SJSA1 (cell line): ENCODE measurements around the gene DHRS12. TPM values are rescaled to one million over a fixed set of nuclear protein-coding genes. Genes with fewer than 3 reads are reported as not detected.
A peak's percentile ranks its signal among the peaks of the same experiment; 100 is the strongest.

ENCODE experiments used
- DNase-seq, 2 experiments: peaks; one replicate each; pipeline ENCODE4 v3.0.0-alpha.2; 2015 to 2020; ENCODE audit warnings: low spot score in 2 of 2, low read depth in 1 of 2
- H3K27ac ChIP-seq: fragments of 250-450 bp; sonication (Bioruptor Pico); 2 replicates; pipeline ENCODE4 v1.5.1; 2020; ENCODE audit warnings: mild to moderate bottlenecking, moderate library complexity
- H3K27me3 ChIP-seq: fragments of 250-450 bp; sonication (Bioruptor Pico); replicated peaks from 2 replicates; pipeline ENCODE4 v1.5.1; 2020; ENCODE audit warnings: mild to moderate bottlenecking, moderate library complexity
- H3K36me3 ChIP-seq: fragments of 250-450 bp; sonication (Bioruptor Pico); 2 replicates; pipeline ENCODE4 v1.5.1; 2020; ENCODE audit warnings: mild to moderate bottlenecking
- H3K4me1 ChIP-seq: fragments of 250-450 bp; sonication (Bioruptor Pico); replicated peaks from 2 replicates; pipeline ENCODE4 v1.6.1; 2021; ENCODE audit warnings: mild to moderate bottlenecking
- H3K4me3 ChIP-seq: fragments of 250-450 bp; sonication (Bioruptor Pico); 2 replicates; pipeline ENCODE4 v1.5.1; 2020; ENCODE audit warnings: mild to moderate bottlenecking
- H3K9me3 ChIP-seq: fragments of 250-450 bp; sonication (Bioruptor Pico); replicated peaks from 2 replicates; pipeline ENCODE4 v1.5.1; 2020; ENCODE audit warnings: mild to moderate bottlenecking
- total RNA-seq: library from RNA; depleted of rRNA; stranded (reverse); fragments of >200 nt; shearing (Covaris generic); gene quantifications from 2 replicates; pipeline ENCODE4 v1.2.3, GENCODE V29; 2014

The DHRS12 gene
- total RNA-seq, 1 experiment from 2014 or later, result 5.9 TPM

GRCh38 chr13:51795419-51795818 lies 8.5 kb downstream of the DHRS12 start:
- no peak for DNase-seq
- Histone ChIP-seq H3K9me3 (no peaks in the 10 kb centered on the region), H3K4me1 (peaks cover 14% of the 10 kb centered on the region), H3K36me3 (no peaks in the 10 kb centered on the region), H3K27me3 (no peaks in the 10 kb centered on the region), H3K4me3 (no peak overlapping the region), H3K27ac (no peak overlapping the region)

DNA sequence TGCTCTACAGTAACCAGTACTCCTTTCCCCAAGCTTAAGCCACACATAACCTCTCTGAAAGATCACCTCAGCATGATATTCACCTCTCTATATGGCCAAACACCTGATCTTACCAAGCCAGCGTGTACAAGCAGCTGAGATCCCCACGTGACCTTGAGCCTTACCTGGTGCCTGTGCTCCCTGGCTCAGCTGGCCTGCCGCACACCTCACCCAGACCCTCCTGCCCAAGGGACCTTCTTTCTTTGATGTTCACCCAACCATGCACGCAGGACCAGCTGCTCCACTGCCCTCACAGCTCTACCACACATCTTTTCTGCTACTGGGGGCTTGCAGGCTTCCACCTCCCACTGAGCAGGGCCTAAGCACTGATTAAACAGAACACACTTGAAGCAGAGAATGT lies 9.0 kb downstream of the DHRS12 start:
- Histone ChIP-seq H3K27me3 (no peaks in the 10 kb centered on the region), H3K4me1 (peaks cover 14% of the 10 kb centered on the region)
- no peak for DNase-seq

DNA sequence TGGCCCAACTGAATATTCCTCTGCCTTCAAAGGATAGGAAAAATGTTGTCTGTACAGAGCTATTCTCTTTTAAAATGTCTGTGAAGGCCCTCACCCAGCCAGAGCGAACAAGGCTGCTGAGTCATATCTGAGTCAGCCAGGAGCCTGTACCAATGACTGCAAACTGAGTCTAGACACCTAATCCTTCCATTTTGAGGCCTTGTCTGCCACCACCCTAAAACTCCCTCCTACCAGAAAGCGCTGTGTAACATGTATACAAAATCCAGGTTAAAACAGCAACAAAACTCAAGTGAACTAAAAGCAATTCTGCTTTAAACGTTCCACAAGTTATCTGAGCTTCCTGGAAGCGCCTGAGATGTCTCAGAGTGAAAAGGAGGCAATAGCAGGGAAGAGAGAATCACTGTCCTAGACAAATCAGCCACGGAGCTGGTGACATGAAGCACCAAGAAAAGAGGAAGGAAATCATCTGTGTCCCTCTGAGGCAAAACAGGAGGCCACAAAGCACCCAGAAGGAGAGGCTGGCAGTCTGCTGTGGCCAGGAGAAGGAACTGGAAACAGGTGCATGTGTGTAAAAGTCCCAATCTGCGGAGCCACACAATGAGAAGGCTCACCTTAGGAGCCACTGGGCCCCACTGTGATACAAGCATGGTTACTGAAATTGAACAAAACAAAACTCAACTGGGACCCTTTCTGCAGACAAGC lies 10.2 kb downstream of the DHRS12 start:
- no peak overlapping the region for H3K4me3 ChIP-seq
- peak overlapping the region; percentile 29 for H3K27ac ChIP-seq
- no peaks in the 10 kb centered on the region for H3K9me3 ChIP-seq
- no peaks in the 10 kb centered on the region for H3K27me3 ChIP-seq
- H3K36me3 ChIP-seq, result no peaks in the 10 kb centered on the region
- peak; percentile 57 to 77 for DNase-seq
- peaks cover 14% of the 10 kb centered on the region for H3K4me1 ChIP-seq

More for the DNA sequence above, 9.0 kb downstream of the DHRS12 start:
- H3K9me3 ChIP-seq, result no peaks in the 10 kb centered on the region
- no peak overlapping the region for H3K27ac ChIP-seq
- no peak overlapping the region for H3K4me3 ChIP-seq
- H3K36me3 ChIP-seq, result no peaks in the 10 kb centered on the region

DNA sequence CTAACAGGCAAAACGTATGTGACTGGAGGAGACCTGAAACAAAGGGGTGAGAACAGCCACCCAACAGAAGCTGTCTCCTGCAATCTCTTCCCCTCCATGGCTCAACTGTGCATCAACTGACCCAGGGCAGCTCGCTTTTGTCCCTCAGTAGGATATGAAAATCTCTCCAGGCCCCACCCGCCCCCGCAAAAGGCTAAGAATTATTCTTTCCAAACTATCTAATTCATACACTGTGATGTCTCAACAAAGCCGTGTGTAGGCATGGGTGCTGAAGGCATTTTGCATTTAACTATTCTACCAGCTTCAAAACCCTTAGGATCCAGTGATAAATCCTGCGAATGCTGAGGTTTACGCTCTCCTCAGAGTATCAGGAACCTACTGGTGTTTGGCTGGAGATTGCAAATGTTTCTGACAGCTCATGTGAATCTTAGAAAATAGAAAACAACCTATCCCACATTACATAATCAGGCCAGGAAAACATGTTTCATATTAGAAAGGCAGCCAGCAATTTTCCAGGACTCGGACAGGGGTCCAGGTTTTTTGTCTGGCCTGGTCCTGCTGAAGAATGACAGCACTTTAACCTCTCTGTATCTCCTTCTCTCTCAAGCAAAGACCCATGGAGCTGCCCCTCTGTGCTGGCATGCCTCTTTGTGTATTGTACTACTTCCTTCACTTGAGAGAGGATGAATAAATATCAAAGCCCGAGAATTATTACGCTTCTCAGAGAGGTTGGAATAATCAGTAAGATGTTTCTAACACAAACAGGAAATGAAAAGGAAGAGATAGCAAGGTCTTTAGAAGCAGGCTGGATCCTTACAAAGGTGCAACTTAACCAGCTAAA lies 17.3 kb downstream of the DHRS12 start:
- H3K9me3 ChIP-seq, result no peaks in the 10 kb centered on the region
- no peak overlapping the region for H3K27ac ChIP-seq
- no peaks in the 10 kb centered on the region for H3K27me3 ChIP-seq
- H3K4me3 ChIP-seq, result no peak overlapping the region
- DNase-seq, result no peak
- H3K36me3 ChIP-seq, result no peaks in the 10 kb centered on the region
- no peaks in the 10 kb centered on the region for H3K4me1 ChIP-seq

- Histone ChIP-seq H3K27ac (no peak overlapping the region), H3K4me1 (no peaks in the 10 kb centered on the region), H3K9me3 (no peaks in the 10 kb centered on the region), H3K4me3 (no peak overlapping the region), H3K27me3 (no peaks in the 10 kb centered on the region), H3K36me3 (no peaks in the 10 kb centered on the region)
- no peak for DNase-seq
These were observed 18.1 kb downstream of the DHRS12 start for GRCh38 chr13:51785712-51786424.

DNA sequence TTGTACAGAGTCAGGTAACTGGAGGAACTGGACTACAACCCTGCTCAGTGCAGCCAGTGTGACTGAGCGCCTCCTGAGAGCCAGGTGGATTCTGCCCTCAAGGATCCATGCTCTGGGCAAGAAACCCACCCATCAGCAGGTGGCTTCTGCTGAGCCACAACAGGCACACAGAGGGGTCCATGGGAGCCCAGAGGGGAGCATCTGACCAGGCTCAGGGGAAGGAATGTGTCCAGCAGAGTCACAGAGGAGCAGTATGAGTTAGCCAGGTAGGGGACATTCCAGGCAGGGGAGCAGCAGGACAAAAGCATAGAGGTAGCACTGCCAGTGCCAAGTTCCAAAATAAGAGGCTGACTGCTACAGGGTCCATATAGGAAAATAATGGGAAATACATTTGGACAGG lies 19.9 kb downstream of the DHRS12 start:
- H3K27me3 ChIP-seq, result no peaks in the 10 kb centered on the region
- H3K9me3 ChIP-seq, result no peaks in the 10 kb centered on the region
- no peak for DNase-seq
- H3K4me1 ChIP-seq, result no peaks in the 10 kb centered on the region
- no peaks in the 10 kb centered on the region for H3K36me3 ChIP-seq
- no peak overlapping the region for H3K4me3 ChIP-seq
- no peak overlapping the region for H3K27ac ChIP-seq

- no peak overlapping the region for H3K4me3 ChIP-seq
- no peaks in the 10 kb centered on the region for H3K36me3 ChIP-seq
- no peaks in the 10 kb centered on the region for H3K27me3 ChIP-seq
- H3K4me1 ChIP-seq, result no peaks in the 10 kb centered on the region
- no peak for DNase-seq
- H3K9me3 ChIP-seq, result no peaks in the 10 kb centered on the region
- no peak overlapping the region for H3K27ac ChIP-seq
These were observed 20.4 kb downstream of the DHRS12 start for GRCh38 chr13:51783428-51784094.

DNA sequence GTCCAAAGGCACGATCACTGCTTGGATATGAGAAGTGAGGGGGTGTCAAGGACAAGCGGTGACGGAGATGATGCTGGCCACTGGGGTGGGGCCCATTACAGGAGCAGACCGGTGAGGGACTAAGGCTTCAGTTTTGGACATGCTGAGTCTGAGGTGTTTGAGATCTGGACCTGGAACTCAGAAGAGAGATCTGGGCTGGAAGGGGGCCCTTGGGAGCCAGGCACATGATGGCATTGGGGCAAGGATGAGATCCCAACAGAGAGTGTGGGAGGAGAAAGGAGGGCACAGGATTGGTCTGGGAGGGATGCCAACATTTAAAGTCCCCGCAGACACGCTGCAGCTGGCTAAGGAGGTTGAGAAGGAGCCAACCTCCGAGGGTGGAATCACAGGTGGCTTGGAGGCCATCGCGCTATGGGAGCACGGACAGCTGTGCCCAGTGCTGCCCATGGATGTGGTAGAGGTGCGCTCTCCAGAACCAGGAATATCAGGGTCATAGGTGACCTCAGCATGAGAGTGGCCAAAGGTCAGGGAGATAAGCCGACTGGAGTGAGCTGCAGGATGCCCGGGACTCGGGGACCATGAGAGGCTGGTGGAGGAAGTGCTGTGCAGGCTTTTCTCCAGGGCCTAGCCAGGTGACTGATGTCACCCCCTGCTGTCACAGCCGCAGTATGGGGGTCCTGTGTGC lies 21.8 kb downstream of the DHRS12 start:
- Histone ChIP-seq H3K4me1 (no peaks in the 10 kb centered on the region), H3K27me3 (no peaks in the 10 kb centered on the region), H3K27ac (no peak overlapping the region), H3K4me3 (no peak overlapping the region), H3K9me3 (no peaks in the 10 kb centered on the region), H3K36me3 (no peaks in the 10 kb centered on the region)
- DNase-seq, result no peak

- no peak overlapping the region for H3K4me3 ChIP-seq
- no peak for DNase-seq
These were observed 22.5 kb downstream of the DHRS12 start for GRCh38 chr13:51781246-51782022.

GRCh38 chr13:51780099-51780498 lies 23.9 kb downstream of the DHRS12 start:
- Histone ChIP-seq H3K36me3 (no peaks in the 10 kb centered on the region), H3K9me3 (no peaks in the 10 kb centered on the region), H3K27me3 (no peaks in the 10 kb centered on the region), H3K27ac (no peak overlapping the region), H3K4me1 (no peaks in the 10 kb centered on the region), H3K4me3 (no peak overlapping the region)
- DNase-seq, result no peak

More at GRCh38 chr13:51781246-51782022, 22.5 kb downstream of the DHRS12 start:
- no peak overlapping the region for H3K27ac ChIP-seq
- H3K4me1 ChIP-seq, result no peaks in the 10 kb centered on the region
- no peaks in the 10 kb centered on the region for H3K9me3 ChIP-seq
- no peaks in the 10 kb centered on the region for H3K36me3 ChIP-seq
- H3K27me3 ChIP-seq, result no peaks in the 10 kb centered on the region

- DNase-seq, result no peak
- Histone ChIP-seq H3K4me3 (no peak overlapping the region), H3K27ac (no peak overlapping the region), H3K4me1 (no peaks in the 10 kb centered on the region), H3K9me3 (no peaks in the 10 kb centered on the region), H3K27me3 (no peaks in the 10 kb centered on the region), H3K36me3 (no peaks in the 10 kb centered on the region)
These were observed 25.6 kb downstream of the DHRS12 start for GRCh38 chr13:51778392-51778791.

DNA sequence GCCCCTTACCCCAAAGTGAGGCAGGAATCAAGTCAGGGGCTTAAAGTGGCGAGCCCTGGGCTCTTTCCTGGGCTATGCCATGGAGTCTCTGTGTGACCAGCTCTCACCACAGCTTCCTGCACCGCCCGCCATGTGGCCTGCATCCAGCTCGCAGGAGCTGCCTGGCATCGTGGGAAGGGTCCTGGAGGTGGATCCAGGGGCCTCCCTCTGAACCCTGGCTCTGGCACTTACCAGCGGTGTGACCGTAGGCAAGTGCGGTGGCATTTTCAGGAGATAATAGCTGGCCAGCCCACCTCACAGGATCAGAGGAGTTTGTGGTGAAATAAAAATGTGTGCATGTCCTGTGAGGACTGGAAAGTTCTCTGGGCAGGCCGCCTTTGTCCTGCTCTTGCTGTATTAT lies 26.0 kb downstream of the DHRS12 start:
- Histone ChIP-seq H3K36me3 (no peaks in the 10 kb centered on the region), H3K27ac (no peak overlapping the region), H3K9me3 (no peaks in the 10 kb centered on the region), H3K27me3 (no peaks in the 10 kb centered on the region), H3K4me1 (no peaks in the 10 kb centered on the region), H3K4me3 (no peak overlapping the region)
- no peak for DNase-seq
